H1 (cell line): ENCODE results near the gene MED17. TPM values are rescaled to one million over a fixed set of nuclear protein-coding genes. Genes with fewer than 3 reads are reported as not detected.

Experiments used
- CTCF ChIA-PET: fragments of 300-600 bp; sonication (Branson Sonifier 250); formaldehyde crosslinking; loops from one replicate; lab custom pipeline; 2021; ENCODE audit not compliant: partially characterized antibody; lab: Charles Lee
- POLR2A ChIA-PET: fragments of 300-600 bp; sonication (Branson Sonifier 250); formaldehyde crosslinking; loops from one replicate; lab custom pipeline; 2021; ENCODE audit warnings: inconsistent platforms; ENCODE audit not compliant: partially characterized antibody; lab: Charles Lee
- DNase-seq, 2 experiments: peaks; one replicate each; pipeline versions ENCODE4 v3.0.0 to v3.0.0-alpha.2; 2010 to 2022; ENCODE audit warnings: low spot score in 2 of 2, low read depth in 1 of 2, mixed read lengths in 1 of 2
- FAIRE-seq: peaks from 2 replicates; lab custom pipeline; 2011; peaks lifted over from hg19 to GRCh38; lab: Jason Lieb, UNC
- H2AFZ ChIP-seq: 2 replicates; pipeline ENCODE4 v1.8.1; 2012; ENCODE audit warnings: low read length, inconsistent platforms
- H2AK5ac ChIP-seq: 2 replicates; pipeline ENCODE4 v1.6.1; 2013; ENCODE audit warnings: low read depth, low read length
- H2BK120ac ChIP-seq: replicated peaks from 2 replicates; pipeline ENCODE3; 2013; ENCODE audit warnings: low read depth, low read length, inconsistent platforms
- H2BK12ac ChIP-seq: 2 replicates; pipeline ENCODE4 v1.6.1; 2013; ENCODE audit warnings: low read depth, low read length
- H2BK15ac ChIP-seq: 2 replicates; pipeline ENCODE4 v1.6.1; 2013; ENCODE audit warnings: low read length
- H2BK20ac ChIP-seq: 2 replicates; pipeline ENCODE4 v1.6.1; 2013; ENCODE audit warnings: low read length
- H2BK5ac ChIP-seq: 2 replicates; pipeline ENCODE4 v1.6.1; 2013; ENCODE audit warnings: low read depth, low read length
- H3K14ac ChIP-seq: 2 replicates; pipeline ENCODE4 v1.6.1; 2013; ENCODE audit warnings: inconsistent platforms; ENCODE audit not compliant: insufficient read length
- H3K18ac ChIP-seq: 2 replicates; pipeline ENCODE4 v1.6.1; 2013; ENCODE audit warnings: low read length; ENCODE audit errors: extremely low read depth
- H3K23ac ChIP-seq: 2 replicates; pipeline ENCODE4 v1.6.1; 2013; ENCODE audit warnings: inconsistent platforms; ENCODE audit not compliant: insufficient read length
- H3K23me2 ChIP-seq: 2 replicates; pipeline ENCODE4 v1.6.1; 2013; ENCODE audit warnings: low read depth, low read length
- H3K27ac ChIP-seq: 2 replicates; pipeline ENCODE4 v1.6.1; 2011; ENCODE audit warnings: low read depth, low read length, inconsistent platforms
- H3K27me3 ChIP-seq, 4 experiments: replicated peaks in 1 of 4; 1 replicate in 1 of 4; 2 replicates in 3 of 4; pipeline versions ENCODE4 v1.6.1 to v1.8.1; 2011 to 2013; ENCODE audit warnings: low read length in 3 of 4, mild to moderate bottlenecking in 3 of 4, inconsistent platforms in 2 of 4, mixed read lengths in 2 of 4, moderate library complexity in 1 of 4; ENCODE audit not compliant: control insufficient read depth in 3 of 4, insufficient read depth in 3 of 4; ENCODE audit errors: extremely low read depth in 1 of 4
- H3K36me3 ChIP-seq, 4 experiments: 2 replicates each; pipeline versions ENCODE4 v1.6.1 to v1.8.1; 2011 to 2013; ENCODE audit warnings: mild to moderate bottlenecking in 4 of 4, low read length in 3 of 4, moderate library complexity in 2 of 4, control low read depth in 1 of 4, inconsistent platforms in 1 of 4; ENCODE audit not compliant: insufficient read depth in 4 of 4, control insufficient read depth in 2 of 4
- H3K4ac ChIP-seq: replicated peaks from 2 replicates; pipeline ENCODE3; 2013; ENCODE audit warnings: low read length, low read depth, mixed read lengths, inconsistent platforms; ENCODE audit not compliant: insufficient read length
- H3K4me1 ChIP-seq, 4 experiments: replicated peaks in 1 of 4; 1 replicate in 1 of 4; 2 replicates in 3 of 4; pipeline versions ENCODE4 v1.6.1 to v1.8.1; 2011 to 2013; ENCODE audit warnings: low read length in 3 of 4, inconsistent platforms in 2 of 4, mixed read lengths in 1 of 4; ENCODE audit not compliant: insufficient read depth in 4 of 4, control insufficient read depth in 3 of 4
- H3K4me2 ChIP-seq, 2 experiments: 2 replicates each; pipeline versions ENCODE4 v1.6.1 to v1.8.1; 2011 to 2013; ENCODE audit warnings: low read depth in 2 of 2, low read length in 2 of 2, control low read depth in 1 of 2, inconsistent platforms in 1 of 2, mild to moderate bottlenecking in 1 of 2; ENCODE audit not compliant: insufficient read depth in 1 of 2
- H3K4me3 ChIP-seq, 4 experiments: fragments of 200-600, 300-600 bp in 1 of 4; sonication (generic), shearing (Covaris generic), sonication (Bioruptor Twin) in 1 of 4; 2 replicates each; pipeline versions ENCODE4 v1.5.1 to v1.8.1; 2011 to 2016; ENCODE audit warnings: low read length in 4 of 4, low read depth in 3 of 4, control low read depth in 2 of 4, inconsistent platforms in 2 of 4, mild to moderate bottlenecking in 2 of 4, mixed read lengths in 1 of 4, moderate library complexity in 1 of 4; ENCODE audit not compliant: insufficient read depth in 2 of 4; ENCODE audit errors: extremely low read depth in 1 of 4
- H3K56ac ChIP-seq: replicated peaks from 2 replicates; pipeline ENCODE3; 2013; ENCODE audit warnings: low read depth, mild to moderate bottlenecking, mixed read lengths, low read length, inconsistent platforms; ENCODE audit not compliant: insufficient read length
- H3K79me1 ChIP-seq: 2 replicates; pipeline ENCODE4 v1.6.1; 2013; ENCODE audit warnings: low read depth, low read length, control low read depth
- H3K79me2 ChIP-seq, 2 experiments: 2 replicates each; pipeline versions ENCODE4 v1.6.1 to v1.8.1; 2012 to 2013; ENCODE audit warnings: low read length in 2 of 2, mild to moderate bottlenecking in 2 of 2, inconsistent platforms in 1 of 2; ENCODE audit not compliant: insufficient read depth in 2 of 2, control insufficient read depth in 1 of 2
- H3K9ac ChIP-seq, 4 experiments: replicated peaks in 1 of 4; 1 replicate in 1 of 4; 2 replicates in 3 of 4; pipeline versions ENCODE4 v1.6.1 to v1.8.1; 2011 to 2013; ENCODE audit warnings: low read depth in 3 of 4, low read length in 3 of 4, control low read depth in 2 of 4, mild to moderate bottlenecking in 2 of 4, moderate library complexity in 2 of 4, inconsistent platforms in 1 of 4; ENCODE audit errors: extremely low read depth in 1 of 4
- H3K9me3 ChIP-seq, 2 experiments: 2 replicates each; pipeline versions ENCODE4 v1.6.1 to v1.8.1; 2012 to 2013; ENCODE audit warnings: mild to moderate bottlenecking in 2 of 2, moderate library complexity in 2 of 2, control low read depth in 1 of 2, inconsistent platforms in 1 of 2, low read depth in 1 of 2, low read length in 1 of 2, mixed read lengths in 1 of 2; ENCODE audit not compliant: insufficient read depth in 2 of 2
- H4K20me1 ChIP-seq, 2 experiments: replicated peaks in 1 of 2; 2 replicates each; pipeline versions ENCODE3 to v1.8.1; 2011 to 2013; ENCODE audit warnings: inconsistent platforms in 2 of 2, low read length in 2 of 2, mild to moderate bottlenecking in 1 of 2; ENCODE audit not compliant: insufficient read depth in 2 of 2, control insufficient read depth in 1 of 2
- H4K5ac ChIP-seq: 2 replicates; pipeline ENCODE4 v1.6.1; 2013; ENCODE audit warnings: low read length, low read depth, mixed read lengths, inconsistent platforms; ENCODE audit not compliant: insufficient read length
- H4K8ac ChIP-seq: 2 replicates; pipeline ENCODE4 v1.8.0; 2013; ENCODE audit warnings: mild to moderate bottlenecking, moderate library complexity, low read length, inconsistent platforms; ENCODE audit not compliant: insufficient read depth; ENCODE audit errors: extremely low read depth
- H4K91ac ChIP-seq: replicated peaks from 2 replicates; pipeline ENCODE3; 2013; ENCODE audit warnings: low read length, mixed read lengths, inconsistent platforms; ENCODE audit not compliant: insufficient read length
- KDM4A ChIP-seq: IDR thresholded peaks from one replicate; pipeline ENCODE4 v1.7.1; 2012; ENCODE audit warnings: low read depth, mild to moderate bottlenecking, moderate library complexity, low read length, inconsistent platforms; ENCODE audit not compliant: severe bottlenecking
- MAFK ChIP-seq: IDR thresholded peaks from 2 replicates; pipeline ENCODE4 v1.6.1; 2012; ENCODE audit warnings: low read depth, mild to moderate bottlenecking, improper control_type of control experiment, low read length
- PHF8 ChIP-seq: fragments of 200-600 bp; sonication (generic); conservative IDR thresholded peaks from 2 replicates; pipeline ENCODE4 v1.7.1; 2012; ENCODE audit warnings: low read depth, mild to moderate bottlenecking, inconsistent platforms, low read length, moderate library complexity
- RXRA ChIP-seq: IDR thresholded peaks from 2 replicates; pipeline ENCODE4 v1.6.1; 2011; ENCODE audit warnings: low read depth, mild to moderate bottlenecking, low read length, moderate library complexity; ENCODE audit not compliant: insufficient read depth
- SIX5 ChIP-seq: IDR thresholded peaks from 2 replicates; pipeline ENCODE4 v1.6.1; 2011; ENCODE audit warnings: mild to moderate bottlenecking, low read depth, low read length
- SP1 ChIP-seq: IDR thresholded peaks from 2 replicates; pipeline ENCODE4 v1.6.1; 2011; ENCODE audit warnings: low read depth, low read length
- TAF7 ChIP-seq: optimal IDR thresholded peaks from 2 replicates; pipeline ENCODE3; 2011; ENCODE audit warnings: low read depth, mild to moderate bottlenecking, inconsistent platforms, low read length, moderate library complexity, borderline replicate concordance
- TCF12 ChIP-seq: IDR thresholded peaks from 2 replicates; pipeline ENCODE4 v1.6.1; 2011; ENCODE audit warnings: low read depth, mild to moderate bottlenecking, low read length
- WGBS, 2 experiments: shearing (Covaris generic) in 1 of 2; methylation state at CpG; one replicate each; pipeline versions ENCODE4 v1.1.6 to v1.1.7; 2013 to 2015; ENCODE audit warnings: low lambda C conversion rate in 2 of 2, mixed read lengths in 2 of 2, inconsistent platforms in 1 of 2, low coverage in 1 of 2, missing lambda C conversion rate in 1 of 2; ENCODE audit not compliant: insufficient replicate concordance in 2 of 2, insufficient coverage in 1 of 2, insufficient read length in 1 of 2; ENCODE audit errors: extremely low coverage in 1 of 2, missing lambda C conversion rate in 1 of 2; 5-methylcytosine and 5-hydroxymethylcytosine counted together
- polyA plus RNA-seq, 7 experiments: library from polyadenylated mRNA; depleted of rRNA in 3 of 7; stranded (reverse) in 5 of 7; unstranded in 2 of 7; fragments of >200 nt in 5 of 7; fragments of 200-250 nt in 2 of 7; gene quantifications; 1 replicate in 5 of 7; 2 replicates in 1 of 7; 4 replicates in 1 of 7; pipeline versions ENCODE4 v1.2.1 to v1.2.3, GENCODE V29; 2011 to 2013; ENCODE audit warnings: missing spikeins in 2 of 7, mixed read lengths in 2 of 7
- total RNA-seq: library from RNA; stranded (reverse); fragmentation: NEBNext Ultra II Directional; extraction: Animal tissue kit (Norgen Biotek cat#: 25700); gene quantifications from 2 replicates; pipeline ENCODE4 v1.2.1, GENCODE V29; 2021

The MED17 gene
- total and polyA plus RNA-seq, 2 of the 8 experiments (the other 6 are each of a cell fraction or from before 2014, with no cell fraction given): 8.8 to 33.7 TPM

- Histone ChIP-seq H3K9ac (no peak overlapping the region), H4K5ac (no peak overlapping the region), H2BK20ac (no peak overlapping the region), H3K27ac (no peak overlapping the region), H2BK120ac (no peak overlapping the region), H3K27me3 (no peaks in the 10 kb centered on the region), H2BK15ac (no peak overlapping the region), H3K4ac (no peak overlapping the region), H2BK12ac (no peak overlapping the region), H3K14ac (no peak overlapping the region), H4K20me1 (no peaks in the 10 kb centered on the region), H3K79me1 (no peaks in the 10 kb centered on the region; the same call in 1 of the 2 replicates), H3K56ac (no peak overlapping the region), H3K4me1 (peaks cover 0 to 6% (median 1%) of the 10 kb centered on the region in 4 experiments; a peak in 2 of 7 replicates), H3K23ac (no peak overlapping the region), H2AK5ac (no peak overlapping the region), H2AFZ (no peak overlapping the region), H3K18ac (no peak overlapping the region), H3K23me2 (no peaks in the 10 kb centered on the region; the same call in 1 of the 2 replicates), H3K79me2 (peaks cover 10 to 43% of the 10 kb centered on the region in 2 experiments), H2BK5ac (no peak overlapping the region), H3K4me3 (no peak overlapping the region), H3K36me3 (peaks cover 0 to 12% (median 5%) of the 10 kb centered on the region in 4 experiments; a peak in 3 of 8 replicates), H4K8ac (no peak overlapping the region), H4K91ac (no peak overlapping the region), H3K4me2 (peak overlapping the region; percentile 8 to 10; a peak in 1 of 4 replicates), H3K9me3 (no peaks in the 10 kb centered on the region)
- FAIRE-seq (no peak), DNase-seq (no peak)
- POLR2A ChIA-PET: interaction anchor here (1.1 to 16.4 kb wide), 2 partner anchors 21 to 40 kb away, joined by 3 to 495 read pairs; partner anchors contain the start of gene MED17
- CTCF ChIA-PET: interaction anchor here (0.9 to 1.3 kb wide), 2 partner anchors 31 to 49 kb away, joined by 3 to 4 read pairs; no protein-coding TSS in a partner anchor
- TF ChIP-seq TCF12: no peak
- TF ChIP-seq RXRA: no peak
- no peak for TF ChIP-seq SP1
- TF ChIP-seq MAFK: no peak
- no peak for TF ChIP-seq PHF8
- TF ChIP-seq KDM4A: no peak
- no peak for TF ChIP-seq SIX5
- no peak for TF ChIP-seq TAF7
- WGBS, 2 experiments: 88% methylated on average over 7 of the region's 7 CpGs; no CpG with 5 or more reads in 1 of the 2 experiments
These were observed 39.4 kb upstream of the MED17 start for GRCh38 chr11:93744669-93745004.
